GM12874 (cell line): ENCODE data around the gene DNAJC17.

Experiments used
- CTCF ChIP-seq: IDR thresholded peaks from 2 replicates; pipeline ENCODE4 v1.5.1; 2011; ENCODE audit warnings: low read depth, mild to moderate bottlenecking, control low read depth, low read length, moderate library complexity; ENCODE audit not compliant: insufficient read depth

DNAJC17 gene

GRCh38 chr15:40829115-40829514 is 21.8 kb upstream of the DNAJC17 start:
- TF ChIP-seq CTCF, result no peak

DNA sequence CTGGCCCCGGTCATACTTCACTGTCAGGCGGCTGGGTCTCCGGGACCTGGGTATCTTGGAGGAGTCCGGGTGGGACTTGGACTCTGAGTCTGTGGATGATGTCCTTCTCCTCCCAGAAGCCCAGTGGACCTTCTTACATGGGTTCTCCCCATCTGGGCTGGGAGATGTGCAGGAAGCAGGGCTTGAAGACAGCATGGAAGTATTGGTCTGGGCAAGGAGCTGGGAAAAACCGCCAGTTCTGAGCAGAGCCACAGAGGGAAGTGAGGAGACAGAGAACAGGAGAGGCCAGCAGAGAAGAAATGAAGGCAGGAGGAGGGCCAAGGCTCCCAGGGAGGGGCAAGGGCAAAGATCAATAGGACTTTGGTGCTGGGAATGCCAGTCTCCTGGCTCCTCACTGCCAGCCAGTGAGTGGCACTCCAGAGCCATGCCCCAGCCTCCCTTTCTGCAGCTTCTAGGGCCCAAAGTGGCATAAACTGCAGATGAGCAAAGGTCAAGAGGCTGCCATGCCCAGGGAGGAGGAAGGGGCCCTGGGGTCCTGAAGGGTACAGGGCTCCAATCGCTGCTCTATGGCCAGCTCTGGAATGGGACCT is 21.3 kb upstream of the DNAJC17 start, which contains the start of gene PPP1R14D:
TSS of gene PPP1R14D (minus strand) at position 262 of the 590 bp plus-strand sequence. CDS start at position 195, 67 bp downstream.
- no peak for TF ChIP-seq CTCF

- TF ChIP-seq CTCF, result no peak
Measured at GRCh38 chr15:40826423-40827075, 19.3 kb upstream of the DNAJC17 start.

- no peak for TF ChIP-seq CTCF
Measured at GRCh38 chr15:40825661-40826422, 18.6 kb upstream of the DNAJC17 start.

DNA sequence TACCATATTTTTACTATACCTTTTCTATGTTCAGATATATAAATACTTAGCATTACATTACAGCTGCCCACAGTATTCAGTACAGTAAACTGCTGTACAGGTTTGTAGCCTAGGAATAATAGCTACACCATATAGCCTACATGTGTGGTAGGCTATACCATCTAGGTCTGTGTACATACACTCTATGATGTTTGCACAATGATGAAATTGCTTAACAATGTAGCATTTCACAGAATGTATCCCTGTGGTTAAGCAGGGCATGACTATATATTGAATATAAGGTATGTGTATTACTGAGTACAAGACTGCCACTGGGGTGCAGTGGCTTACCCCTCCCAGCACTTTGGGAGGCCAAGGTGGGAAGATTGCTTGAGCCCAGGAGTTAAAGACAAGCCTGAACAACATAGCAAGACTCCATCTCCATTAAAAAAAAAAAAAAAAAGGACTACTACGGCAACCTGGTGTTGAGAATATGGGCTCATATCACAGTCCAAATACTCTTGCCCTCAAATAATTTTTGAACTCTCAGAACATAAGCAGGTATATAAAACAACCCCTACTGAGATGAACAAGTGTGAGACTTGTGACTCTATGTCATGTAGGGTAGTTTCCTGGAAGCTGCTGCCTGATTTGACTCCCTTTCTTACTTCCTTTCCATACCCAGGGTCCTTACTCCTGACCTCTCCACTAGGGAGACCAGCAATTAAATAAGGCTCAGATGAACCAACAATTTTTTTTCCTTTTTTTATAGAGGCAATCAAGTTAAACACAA is 16.5 kb upstream of the DNAJC17 start:
- no peak for TF ChIP-seq CTCF

DNA sequence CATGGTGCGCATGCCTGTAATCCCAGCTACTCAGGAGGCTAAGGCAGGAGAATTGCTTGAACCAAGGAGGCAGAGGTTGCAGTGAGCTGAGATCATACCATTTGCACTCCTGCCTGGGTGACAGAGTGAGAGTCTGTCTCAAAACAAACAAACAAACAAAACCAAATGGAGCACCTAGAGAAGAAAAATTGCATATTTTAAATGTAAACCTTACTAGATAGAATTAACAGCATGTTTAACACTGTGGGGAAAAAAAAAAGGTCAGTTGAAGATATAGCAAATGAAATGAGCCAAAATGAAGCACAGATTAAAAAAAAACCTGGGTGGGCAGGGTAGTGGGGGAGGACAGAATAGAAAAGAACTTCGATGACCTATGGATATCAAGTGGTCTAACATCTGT is 13.9 kb upstream of the DNAJC17 start:
- TF ChIP-seq CTCF, result no peak

GRCh38 chr15:40819048-40819447 is 11.8 kb upstream of the DNAJC17 start:
- no peak for TF ChIP-seq CTCF
